ENCODE results near the gene ZBTB48.

Gene ZBTB48

DNA sequence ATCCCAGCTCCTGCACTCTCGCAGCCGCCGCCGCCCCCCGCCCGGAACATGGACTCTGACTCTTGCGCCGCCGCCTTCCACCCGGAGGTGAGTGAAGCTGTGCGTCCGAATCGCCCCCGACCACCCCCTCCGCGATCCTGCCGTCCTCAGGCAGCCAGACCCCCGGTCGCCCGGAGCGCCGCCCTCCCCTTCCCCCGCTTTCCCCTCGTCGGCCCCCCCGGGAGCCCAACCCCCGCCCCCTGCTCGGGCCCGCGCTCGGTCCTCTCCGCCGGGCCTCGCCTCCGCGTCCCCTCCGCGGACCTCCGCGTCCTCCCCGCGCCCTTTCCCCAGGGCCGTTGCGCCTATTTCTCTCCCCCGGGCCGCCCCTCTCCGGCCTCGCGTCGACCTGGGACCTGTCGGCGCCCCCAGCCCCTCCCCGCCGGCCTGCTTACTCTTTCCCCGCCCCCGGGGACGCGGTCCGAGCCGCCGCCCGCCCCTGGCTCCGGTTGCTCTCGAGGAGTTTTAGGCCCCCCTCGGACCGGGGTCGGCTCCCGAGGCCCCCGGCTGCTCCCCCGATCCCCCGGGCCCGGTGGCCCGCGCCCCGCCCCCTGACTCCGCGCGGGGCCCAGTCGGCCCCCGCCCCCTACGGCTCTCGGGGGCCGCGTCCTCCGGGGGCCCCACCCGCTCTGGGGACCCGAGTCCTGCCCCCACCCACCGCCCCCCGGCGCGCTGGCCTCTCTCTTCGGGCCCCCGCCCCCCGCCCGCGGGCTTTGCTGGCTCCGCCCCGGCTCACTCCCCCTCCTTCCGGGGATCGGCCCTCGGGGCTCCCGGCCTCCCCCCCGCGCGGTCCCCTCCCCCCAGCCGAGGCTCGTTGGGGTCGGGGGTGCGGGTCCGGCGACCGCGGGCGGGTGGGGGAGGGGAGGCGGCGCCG, 34.5 kb downstream of the ZBTB48 start:
- peak; percentile 59 for DNase-seq

DNA sequence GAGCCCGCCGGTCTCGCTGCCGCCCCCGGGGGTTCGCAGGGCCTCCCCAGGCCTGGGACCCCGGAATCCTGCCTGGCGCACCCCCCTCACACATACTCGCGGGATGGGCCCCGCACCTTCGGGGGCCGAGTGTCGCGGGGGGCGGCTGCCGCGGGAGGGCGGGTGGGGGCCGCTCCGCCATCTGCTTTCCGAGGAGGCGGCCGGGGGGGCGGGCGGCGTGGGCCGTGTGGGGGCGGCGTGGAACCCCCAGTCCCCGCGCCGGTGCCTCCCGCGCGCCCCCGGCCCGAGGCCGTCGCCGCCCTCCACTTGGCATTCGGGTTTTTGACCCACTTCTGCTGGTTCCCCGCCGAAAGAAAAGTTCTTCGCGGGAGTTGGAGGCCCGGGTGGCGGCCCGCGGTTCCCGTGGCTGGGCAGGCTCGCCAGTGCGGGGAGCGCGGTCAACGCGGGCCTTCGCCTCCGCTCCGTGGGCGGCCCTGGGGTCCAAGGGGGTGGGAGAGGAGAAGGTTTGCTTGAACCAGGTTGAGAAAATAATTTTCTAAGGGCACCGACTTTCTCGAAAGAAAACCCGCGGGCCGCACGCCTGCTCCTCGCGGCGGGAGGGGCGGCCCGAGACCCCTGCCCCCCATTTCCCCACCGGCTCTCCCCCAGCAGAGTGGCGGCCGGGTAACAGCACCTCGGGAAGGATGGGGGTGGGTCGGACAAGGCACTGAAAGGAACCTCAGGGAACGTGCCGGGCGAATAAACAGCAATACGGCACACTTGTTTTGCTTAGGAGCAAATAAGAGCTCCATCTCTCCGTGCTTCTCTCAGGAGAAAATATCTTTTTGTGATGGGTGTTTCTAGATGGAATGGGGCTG, 35.4 kb downstream of the ZBTB48 start:
- DNase-seq: peak; percentile 26

DNA sequence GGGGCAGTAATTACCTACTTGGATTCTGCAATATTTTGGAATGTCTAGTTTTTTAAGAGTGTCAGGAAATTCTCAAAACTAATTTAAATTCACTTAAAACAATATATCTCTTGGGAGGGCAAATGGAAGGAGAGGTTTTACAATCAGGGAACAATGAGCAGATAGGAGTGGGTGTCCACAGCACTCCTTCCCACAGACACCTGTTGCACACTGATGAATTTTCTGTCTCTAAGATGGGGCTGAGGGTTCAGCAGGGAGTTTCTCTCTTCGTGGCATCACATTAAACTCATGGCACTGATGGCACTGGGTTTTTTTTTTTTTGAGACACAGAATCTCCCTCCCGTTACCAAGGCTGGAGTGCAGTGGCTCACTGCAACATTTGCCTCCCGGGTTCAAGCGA, 39.3 kb downstream of the ZBTB48 start:
- no peak for DNase-seq

DNA sequence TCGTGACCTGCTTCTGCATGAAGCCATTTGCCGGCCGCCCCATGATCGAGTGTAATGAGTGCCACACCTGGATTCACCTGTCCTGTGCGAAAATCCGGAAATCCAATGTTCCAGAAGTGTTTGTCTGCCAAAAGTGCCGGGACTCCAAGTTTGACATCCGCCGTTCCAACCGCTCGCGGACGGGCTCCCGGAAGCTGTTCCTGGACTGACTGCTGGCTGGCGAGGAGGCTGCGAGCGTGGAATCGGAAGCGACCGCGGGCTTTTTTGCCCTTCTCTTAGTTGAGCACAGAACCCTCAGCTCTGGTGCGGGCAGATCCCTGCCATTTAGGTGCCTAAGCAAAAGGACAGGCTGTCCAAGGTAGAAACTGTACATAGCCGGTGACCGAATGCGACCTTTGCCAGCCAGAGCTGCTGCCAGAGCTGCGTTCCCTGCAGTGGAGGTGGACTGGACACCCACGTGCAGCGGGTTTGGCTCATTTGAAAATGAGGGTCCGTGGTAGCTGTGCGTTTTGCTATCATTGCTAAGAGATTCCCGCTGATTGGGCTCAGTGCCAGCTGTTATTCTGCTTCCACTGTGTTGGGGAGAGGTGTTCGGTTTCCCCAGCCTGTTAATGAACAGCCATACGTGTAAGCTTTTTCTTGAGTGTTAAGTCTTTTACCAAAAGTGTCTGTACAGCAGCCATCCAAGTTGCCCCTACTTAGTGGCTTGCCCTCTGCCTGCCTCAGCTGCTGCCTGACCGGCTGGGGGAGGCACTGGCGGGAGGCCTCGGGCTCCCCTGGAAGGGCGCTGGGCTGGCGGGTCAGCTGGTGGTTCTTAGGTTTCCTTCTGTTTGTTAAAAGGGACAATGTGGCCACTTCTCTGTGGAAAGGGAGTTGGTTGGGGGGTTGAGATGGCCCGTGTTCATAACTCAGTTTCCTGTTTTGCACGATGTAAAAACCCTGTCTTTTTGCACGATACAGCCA, 41.9 kb downstream of the ZBTB48 start:
- DNase-seq: no peak

DNA sequence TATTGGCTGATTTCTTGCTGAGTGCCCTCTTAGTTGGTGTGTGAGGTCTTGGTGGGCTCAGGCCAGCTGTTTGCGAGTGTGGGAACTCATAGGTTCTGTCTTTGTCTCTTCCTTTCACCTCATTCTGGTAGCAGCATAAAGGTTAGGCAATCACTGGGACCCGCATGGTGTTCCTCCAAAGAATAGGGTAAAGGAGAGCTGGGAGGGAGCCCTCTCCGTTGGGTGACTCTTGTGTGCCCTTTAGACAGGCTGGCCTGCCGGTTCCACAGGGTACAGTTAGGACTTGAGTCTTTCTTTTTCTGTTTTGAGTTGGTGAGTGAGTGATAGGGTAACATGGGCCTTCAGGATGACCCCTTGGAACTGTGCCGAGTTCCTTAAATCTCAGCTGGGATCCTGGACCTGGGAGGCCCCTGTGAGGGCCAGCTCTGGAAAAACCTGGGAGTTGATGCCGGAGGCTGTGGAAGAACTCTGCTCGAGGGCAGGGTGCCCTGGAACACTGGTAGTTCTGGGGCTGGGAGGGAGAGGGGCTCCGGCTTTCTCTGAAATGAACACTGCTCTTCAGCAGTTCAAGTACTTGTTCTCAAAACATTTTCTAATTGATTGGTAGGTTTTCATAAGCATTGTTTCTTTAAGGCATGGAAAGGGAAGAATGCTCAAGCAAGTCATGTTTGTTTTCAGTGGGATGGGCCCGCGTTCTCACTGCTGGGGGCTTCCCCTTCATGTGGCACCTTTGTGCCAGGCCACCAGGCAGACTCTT, 42.8 kb downstream of the ZBTB48 start:
- no peak for DNase-seq

DNA sequence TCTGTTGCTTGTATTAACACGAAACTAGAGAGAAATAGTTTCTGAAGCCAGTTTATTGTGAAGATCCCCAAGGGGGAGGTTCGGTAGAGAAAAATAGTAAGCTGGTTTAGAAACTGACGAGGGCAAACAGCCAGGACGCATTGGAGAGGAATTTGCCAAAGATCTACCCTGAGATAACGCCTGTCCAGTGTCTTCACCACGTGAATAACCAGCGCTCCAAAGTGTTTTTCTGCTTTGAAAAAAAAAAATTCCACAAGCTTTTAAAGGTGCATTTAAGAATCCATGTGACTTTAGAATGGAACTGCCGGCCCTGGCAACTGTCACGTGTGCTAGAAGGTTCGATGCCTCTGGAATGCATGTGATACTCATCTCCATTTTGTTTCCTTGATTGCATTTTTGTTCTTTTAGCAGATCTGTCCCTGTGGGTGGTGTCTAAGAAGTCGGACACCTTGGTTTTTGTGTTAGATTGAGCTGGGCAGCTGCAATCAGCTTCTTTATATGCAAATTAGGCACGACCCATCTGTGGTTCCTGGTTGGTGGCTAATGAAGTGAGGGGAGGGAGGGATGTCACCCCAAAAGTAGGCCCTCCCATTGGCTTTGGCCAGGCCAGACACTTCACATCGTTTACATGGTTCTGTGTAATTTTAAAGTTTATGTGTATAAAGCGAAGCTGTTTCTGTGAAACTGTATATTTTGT, 43.6 kb downstream of the ZBTB48 start:
- no peak for DNase-seq

DNA sequence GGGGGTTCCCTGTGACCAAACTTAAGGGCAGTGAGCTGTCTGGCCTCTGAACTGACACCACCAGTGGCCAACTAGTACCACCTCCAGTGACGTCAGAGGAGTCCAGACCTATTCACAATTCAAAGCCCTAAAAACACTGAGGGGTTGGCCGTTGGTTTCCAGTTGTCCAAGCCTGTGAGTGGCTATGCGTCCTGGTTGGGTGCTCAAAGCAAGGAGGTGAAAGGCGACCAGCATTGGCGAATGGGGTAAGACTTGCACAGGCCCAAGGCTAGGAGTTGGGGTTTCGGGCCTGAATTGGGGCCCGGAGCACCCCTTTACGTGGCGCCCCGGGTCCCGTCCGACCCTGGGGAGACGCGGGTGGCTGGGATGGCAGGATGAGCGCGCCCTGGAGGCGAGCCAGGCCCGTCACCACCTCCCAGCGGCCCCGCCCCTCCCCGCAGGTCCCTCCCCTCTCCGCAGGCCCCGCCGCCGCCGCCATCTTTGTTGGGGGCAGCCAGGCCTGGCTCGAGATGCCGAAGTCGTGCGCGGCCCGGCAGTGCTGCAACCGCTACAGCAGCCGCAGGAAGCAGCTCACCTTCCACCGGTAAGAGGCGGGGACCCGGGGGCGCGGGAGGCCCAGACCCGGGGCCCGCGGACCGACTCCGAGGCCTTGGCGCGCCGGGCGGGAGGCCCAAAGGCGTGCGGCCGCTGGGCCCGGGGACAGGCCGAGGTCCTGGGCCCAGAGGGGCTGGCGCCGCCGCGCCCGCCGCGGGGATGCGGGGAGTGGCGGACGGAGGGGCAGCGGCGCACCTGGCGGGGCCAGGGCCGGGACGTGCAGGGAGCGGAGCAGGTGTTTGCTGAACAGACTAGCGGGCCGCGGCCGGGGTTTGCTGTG, 45.2 kb downstream of the ZBTB48 start, which contains the start of gene THAP3:
Gene THAP3, plus strand, starts transcription at position 159 of the 874 bp plus-strand sequence. Its CDS starts 351 bp downstream, at position 510.
- DNase-seq: peak; percentile 90

DNA sequence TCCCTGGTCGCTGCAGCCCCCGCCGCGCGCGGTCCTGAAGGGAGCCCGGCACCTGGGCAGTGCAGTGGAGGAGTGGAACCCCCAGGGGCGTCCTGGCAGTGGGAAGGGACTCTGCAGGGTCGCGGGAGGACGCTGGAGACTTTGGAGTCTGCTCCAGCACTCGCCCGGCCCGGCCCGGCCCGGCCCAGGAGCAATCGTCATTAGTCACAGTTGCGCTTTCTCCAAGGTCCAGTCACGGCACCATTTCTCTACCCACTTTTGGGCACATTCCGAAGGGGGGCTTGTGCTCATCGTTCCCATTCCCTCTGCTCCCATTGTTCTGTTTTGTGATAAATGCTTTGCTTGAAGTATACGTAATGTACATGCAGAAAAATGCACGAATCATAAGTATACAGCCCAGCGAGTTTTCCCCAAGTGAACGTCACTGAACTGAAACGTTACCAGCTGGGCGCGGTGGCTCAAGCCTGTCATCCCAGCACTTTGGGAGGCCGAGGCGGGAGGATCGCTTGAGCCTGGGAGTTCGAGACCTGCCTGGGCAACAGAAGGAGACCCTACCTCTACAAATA, 45.9 kb downstream of the ZBTB48 start:
- DNase-seq: peak; percentile 60

DNA sequence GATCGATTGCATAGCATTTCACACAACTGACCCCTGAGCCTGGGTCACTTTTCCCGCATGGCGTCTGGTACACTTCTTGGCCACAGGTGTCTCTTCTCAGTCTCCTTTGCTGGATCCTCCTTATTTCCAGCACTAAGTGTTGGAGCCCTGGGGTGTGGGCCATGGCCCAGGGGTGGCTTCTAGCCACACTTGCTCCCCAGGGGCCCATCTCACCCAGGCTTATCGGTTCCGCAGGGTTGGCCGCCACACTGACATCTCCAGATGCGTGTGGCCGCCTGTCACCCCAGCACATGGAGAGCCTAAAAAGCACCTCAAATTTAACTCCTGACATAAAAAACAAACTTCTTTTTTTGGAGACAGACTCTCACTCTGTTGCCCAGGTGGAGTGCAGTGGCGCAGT, 47.2 kb downstream of the ZBTB48 start:
- no peak for DNase-seq

DNA sequence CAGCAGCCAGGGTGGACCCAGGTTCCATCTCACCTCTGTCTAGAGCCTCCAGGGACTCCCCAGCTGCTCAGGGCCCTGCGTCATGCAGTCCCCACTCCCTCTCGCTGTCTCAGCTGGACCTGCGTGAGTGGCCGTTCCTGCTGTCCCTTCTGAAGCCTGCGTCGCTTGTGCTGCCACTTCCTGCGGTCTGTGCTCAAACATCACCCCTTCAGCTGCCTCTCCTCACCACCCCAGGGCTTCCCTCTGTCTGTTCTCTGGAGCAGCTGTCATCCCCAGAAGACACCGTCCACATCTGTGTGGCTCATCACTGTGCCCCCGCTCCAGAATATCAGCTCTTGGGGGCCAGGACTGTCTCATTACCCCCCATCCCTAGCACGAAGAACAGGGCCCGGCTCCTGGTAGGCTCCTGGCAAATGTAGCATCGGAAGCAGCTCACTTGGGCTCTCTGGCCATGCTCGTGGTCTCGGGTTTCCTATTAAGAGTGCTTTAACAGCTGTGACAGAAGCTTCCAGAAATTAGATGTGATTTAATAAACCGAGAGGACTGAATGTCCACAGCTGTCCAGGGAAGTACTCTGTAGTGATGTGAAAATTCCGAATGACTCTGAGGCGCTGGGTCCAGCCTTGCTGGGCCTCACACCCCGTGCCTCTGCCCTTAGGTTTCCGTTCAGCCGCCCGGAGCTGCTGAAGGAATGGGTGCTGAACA, 48.2 kb downstream of the ZBTB48 start:
- no peak for DNase-seq

DNA sequence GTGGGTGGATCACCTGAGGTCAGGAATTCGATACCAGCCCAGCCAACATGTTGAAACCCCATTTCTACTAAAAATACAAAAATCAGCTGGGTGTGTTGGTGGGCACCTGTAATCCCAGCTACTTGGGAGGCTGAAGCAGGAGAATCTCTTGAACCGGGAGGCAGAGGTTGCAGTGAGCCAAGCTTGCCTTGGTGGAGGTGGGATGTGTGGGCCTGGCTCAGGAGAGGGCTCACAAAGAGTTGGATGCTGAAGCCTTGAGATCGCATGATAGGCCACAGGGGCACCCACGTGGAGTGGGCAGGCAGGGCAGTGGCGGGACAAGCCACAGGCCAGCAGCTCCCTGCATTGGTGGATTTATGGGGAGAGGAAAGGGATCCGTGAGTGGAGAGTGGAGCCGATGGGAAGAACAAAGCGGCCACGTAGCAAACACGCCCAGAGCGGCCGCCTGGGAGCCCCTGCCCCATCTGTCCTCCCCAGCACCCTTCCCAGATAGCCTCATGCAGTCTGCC, 49.2 kb downstream of the ZBTB48 start:
- no peak for DNase-seq

DNA sequence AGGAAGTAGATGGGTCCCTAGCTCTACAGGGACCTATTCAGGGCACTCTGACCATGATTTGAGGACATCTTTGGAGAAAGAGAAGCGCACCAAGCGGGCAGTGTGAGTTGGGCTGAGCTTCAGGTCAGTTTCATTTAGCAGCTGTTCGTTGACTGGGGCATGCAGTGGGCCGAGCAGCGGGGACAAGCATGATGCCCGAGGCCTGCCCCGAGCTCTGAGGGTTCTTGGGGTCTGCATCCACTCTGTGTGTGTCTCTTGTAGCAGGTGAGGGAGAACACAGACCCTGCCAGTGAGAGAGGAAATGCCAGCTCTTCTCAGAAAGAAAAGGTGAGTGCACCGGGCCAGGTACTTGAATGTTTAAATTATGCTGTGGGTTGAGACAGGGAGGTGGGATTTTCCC, 50.2 kb downstream of the ZBTB48 start:
- DNase-seq: no peak

DNA sequence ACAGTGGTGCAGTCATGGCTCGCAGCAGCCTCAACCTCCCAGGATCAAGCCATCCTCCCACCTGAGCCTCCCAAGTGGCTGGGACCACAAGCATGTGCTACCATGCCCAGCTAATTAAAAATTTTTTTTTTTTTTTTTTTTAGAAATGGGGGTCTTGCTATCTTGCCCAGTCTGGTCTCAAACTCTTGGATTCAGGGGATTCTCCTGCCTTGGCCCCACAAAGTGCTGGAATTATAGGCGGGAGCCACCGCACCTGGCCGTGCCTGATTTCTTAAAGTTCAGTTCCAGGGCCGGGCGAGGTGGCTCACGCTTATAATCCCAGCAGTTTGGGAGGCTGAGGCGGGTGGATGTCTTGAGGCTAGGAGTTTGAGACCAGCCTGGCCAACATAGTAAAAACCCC, 51.3 kb downstream of the ZBTB48 start:
- DNase-seq: no peak

DNA sequence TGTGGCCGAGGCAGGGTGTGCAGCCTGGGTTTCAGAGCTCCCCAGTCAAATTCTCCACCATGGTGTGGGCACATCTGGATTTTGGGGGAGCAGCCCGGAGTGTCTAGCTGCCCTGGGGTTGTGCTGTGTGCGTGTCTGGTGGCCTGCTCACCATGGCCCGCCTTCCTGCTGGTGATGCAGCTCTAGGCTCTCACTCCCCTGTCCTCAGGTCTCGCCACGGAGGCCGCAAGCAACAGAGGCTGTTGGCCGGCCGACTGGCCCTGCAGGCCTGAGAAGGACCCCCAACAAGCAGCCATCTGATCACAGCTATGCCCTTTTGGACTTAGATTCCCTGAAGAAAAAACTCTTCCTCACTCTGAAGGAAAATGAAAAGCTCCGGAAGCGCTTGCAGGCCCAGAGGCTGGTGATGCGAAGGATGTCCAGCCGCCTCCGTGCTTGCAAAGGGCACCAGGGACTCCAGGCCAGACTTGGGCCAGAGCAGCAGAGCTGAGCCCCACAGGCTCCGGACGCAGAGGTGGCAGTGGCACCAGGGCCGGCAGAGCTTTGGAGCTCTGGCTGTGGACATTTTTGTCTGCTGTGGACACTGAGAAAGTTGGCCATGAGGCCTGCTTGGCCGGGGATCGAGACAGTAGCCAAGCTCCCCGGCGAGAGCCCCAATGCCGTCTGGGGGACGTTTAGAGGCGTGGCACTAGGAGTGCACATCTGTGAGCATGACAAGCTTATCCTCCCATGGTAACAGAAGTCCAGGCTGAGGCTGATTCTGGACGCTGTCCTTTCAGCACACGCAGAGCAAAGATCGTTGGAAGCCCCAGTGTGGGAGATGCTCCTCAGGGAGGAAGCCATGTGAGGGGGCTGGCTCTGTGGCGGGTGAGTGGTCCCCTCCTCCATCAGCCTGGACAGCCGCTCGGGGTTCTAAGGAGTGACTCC, 53.1 kb downstream of the ZBTB48 start:
- DNase-seq: no peak

DNA sequence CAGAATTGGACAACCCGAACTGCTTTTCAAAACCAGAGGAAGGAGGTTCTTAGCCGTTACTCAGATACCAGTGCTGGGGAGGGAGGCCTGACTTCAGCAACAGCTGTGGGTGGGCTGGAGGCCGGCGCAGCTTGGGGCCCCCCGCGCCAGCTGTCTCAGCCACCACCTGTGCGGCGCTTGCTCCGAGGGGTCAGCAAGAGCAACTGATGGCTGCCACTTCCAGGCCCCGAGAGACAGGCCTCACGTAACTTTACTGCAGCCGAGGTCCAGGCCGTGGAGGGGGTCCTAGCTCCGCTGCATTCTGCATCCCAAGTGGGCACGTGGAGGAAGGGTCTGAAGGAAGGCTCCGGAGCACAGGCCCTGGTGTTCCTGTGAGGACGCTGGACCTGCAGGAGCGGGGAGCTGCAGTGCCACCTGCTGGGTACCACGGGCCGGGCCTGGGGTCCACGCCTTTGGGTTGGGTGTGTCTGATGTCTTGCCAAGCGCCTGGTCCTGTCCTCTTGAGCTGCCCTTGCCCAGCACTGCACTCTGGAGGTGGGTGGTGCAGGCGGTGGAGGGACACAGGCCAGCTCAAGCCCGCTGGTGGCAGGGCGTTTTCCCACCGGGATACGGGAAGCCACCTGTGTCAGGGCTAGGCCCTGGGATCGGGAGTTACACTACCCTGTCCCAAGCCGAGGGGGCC, 54.7 kb downstream of the ZBTB48 start:
- DNase-seq: peak; percentile 25

DNA sequence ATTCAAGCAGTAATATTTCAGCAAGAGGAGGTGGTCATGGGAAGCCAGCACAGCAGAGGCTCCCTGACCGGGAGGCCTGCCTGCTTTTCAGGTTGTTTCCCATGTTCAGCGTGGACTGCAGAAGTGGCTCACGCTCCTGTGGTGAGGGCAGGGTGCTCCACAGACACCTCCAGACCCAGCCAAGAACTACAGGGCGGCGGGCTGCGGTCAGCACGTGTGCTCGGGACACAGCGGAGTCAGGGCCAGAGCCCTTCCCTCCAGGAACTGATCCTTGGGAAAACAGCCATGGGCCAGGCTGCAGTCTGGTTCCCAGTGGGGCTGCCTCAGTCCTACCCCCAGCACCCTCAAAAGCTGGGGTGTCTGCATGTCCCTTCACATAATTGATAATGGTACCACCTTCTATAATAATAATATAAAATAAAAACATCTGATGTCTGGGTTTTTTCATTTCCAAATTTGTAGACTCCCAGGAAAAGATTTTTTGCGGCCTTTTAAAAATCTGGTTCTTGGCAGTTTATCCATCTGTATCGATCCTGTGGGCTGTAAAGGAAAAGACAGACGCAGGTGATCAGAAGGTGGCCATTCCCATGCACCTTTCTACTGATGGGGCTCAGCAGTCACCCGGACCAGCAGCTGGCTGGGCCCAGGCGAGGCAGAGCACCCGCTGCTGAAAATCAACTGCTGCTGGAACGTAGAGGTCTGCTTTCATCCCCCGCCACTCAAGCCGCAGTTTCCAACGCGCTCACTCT, 55.5 kb downstream of the ZBTB48 start:
- no peak for DNase-seq
